Measurements from ENCODE around the gene FOSL1. TPM values are rescaled to one million over a fixed set of nuclear protein-coding genes. Genes with fewer than 3 reads are reported as not detected.

Gene FOSL1
- total RNA-seq, 8 experiments from 2014 or later = 0.33 to 8.8 (median 1.0) TPM

GRCh38 chr11:65917434-65918210 lies 17.4 kb upstream of the FOSL1 start:
- Histone ChIP-seq H3K4me1 (replicated peaks in 1 of 2) (peaks cover 17% of the 10 kb centered on the region in 2 donors), H3K4me3 (peak overlapping the region; percentile 89 to 97 (median 91)), H3K27ac (no peak overlapping the region)
- no peak for ATAC-seq (replicated peaks in 6 of 8)
- 40 to 94% (median 93%) methylated on average over 1 to 10 of the region's 35 CpGs; no CpG with 5 or more reads in 5 of the 10 experiments for WGBS, 10 experiments
- in situ Hi-C loops (cut with MboI; ENCODE audit: low pct_unique_long_range_greater_than_20kb in 2 of 9, low sequenced_read_pairs in 9 of 9, unreplicated experiment in 9 of 9) = no loop called here

DNA sequence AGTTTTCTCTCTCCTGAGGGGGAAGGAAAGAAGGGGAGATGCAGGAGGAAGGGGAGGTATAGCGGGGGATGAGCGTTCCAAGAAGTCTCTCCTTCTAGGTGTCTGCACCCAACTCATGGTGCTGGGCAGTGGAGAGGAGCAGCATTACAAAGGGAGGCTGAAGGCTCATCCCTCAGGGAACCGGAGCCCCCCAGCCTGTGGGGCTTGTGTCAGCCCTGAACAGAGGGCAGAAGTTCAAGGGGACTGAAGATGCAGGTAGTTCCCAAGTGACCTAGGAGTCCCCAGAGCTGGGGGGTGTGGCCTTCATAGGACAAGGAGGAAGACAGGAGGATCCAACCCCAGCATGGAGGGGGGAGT lies 16.9 kb upstream of the FOSL1 start:
- no peak for ATAC-seq (replicated peaks in 6 of 8)
- Histone ChIP-seq H3K27ac (no peak overlapping the region), H3K4me1 (replicated peaks in 1 of 2) (peaks cover 17% of the 10 kb centered on the region in 2 donors), H3K4me3 (no peak overlapping the region)
- in situ Hi-C loops (cut with MboI; ENCODE audit: low pct_unique_long_range_greater_than_20kb in 2 of 9, low sequenced_read_pairs in 9 of 9, unreplicated experiment in 9 of 9) = no loop called here
- WGBS, 10 experiments = no CpG with 5 or more reads among the region's 3 CpGs

- Histone ChIP-seq H3K4me1 (replicated peaks in 1 of 2) (peaks cover 17 to 23% of the 10 kb centered on the region in 2 donors), H3K27ac (no peak overlapping the region), H3K4me3 (no peak overlapping the region)
- no peak for ATAC-seq (replicated peaks in 6 of 8)
- in situ Hi-C loops (cut with MboI; ENCODE audit: low pct_unique_long_range_greater_than_20kb in 2 of 9, low sequenced_read_pairs in 9 of 9, unreplicated experiment in 9 of 9) = no loop called here
- 0 to 88% (median 57%) methylated on average over 1 to 6 of the region's 7 CpGs; no CpG with 5 or more reads in 4 of the 10 experiments for WGBS, 10 experiments
These were observed 16.2 kb upstream of the FOSL1 start for GRCh38 chr11:65916391-65916790.

GRCh38 chr11:65915821-65916251 lies 15.6 kb upstream of the FOSL1 start:
- peak in 7 of 8 experiments; percentile 23 to 48 (median 32) for ATAC-seq (replicated peaks in 6 of 8)
- Histone ChIP-seq H3K4me1 (replicated peaks in 1 of 2) (peaks cover 17 to 22% of the 10 kb centered on the region in 2 donors), H3K27ac (no peak overlapping the region), H3K4me3 (peak overlapping the region in 1 of 5 donors; percentile 13)
- WGBS, 10 experiments = 3 to 100% (median 39%) methylated on average over 1 to 7 of the region's 13 CpGs; no CpG with 5 or more reads in 6 of the 10 experiments
- in situ Hi-C loops (cut with MboI; ENCODE audit: low pct_unique_long_range_greater_than_20kb in 2 of 9, low sequenced_read_pairs in 9 of 9, unreplicated experiment in 9 of 9) = no loop called here

DNA sequence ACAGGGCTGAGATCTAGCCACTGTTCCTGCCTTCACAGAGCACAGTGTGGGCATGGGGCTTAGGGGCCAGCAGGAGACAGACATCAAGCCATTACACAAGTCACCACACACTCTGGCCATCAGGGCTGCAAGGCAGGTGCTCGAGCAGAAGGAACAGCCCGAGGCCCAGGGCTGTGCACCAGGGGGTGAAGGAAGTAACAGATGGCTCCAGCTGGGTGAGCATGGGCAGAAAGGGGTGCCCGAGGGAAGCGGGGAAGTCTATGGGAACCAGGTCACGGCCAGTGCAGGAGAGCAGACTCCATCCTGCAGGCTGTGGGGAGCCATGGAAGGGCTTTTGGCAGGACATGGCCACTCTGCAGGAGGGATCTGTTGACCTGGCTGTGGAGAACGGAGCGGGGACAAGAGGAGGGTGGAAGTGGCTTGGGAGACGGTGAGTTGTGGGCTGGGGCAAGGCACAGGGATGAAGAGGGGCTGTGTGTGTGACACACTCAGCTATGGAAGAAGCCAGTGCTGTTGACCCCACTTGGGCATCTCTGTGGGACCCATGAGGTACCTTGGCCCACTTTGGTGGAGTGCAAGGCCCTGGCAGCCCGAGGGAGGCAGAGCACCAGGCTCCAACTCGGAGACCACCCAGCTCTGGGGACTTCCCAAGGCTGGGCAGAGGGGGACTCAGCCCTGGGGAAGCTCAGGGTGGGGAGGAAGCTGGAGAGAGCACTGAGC lies 15.1 kb upstream of the FOSL1 start:
- ATAC-seq (replicated peaks in 6 of 8) = no peak
- 10 to 93% (median 83%) methylated on average over 2 to 8 of the region's 10 CpGs; no CpG with 5 or more reads in 6 of the 10 experiments for WGBS, 10 experiments
- in situ Hi-C loops (cut with MboI; ENCODE audit: low pct_unique_long_range_greater_than_20kb in 2 of 9, low sequenced_read_pairs in 9 of 9, unreplicated experiment in 9 of 9) = no loop called here
- Histone ChIP-seq H3K4me1 (replicated peaks in 1 of 2) (peaks cover 11 to 16% of the 10 kb centered on the region in 2 donors), H3K27ac (no peak overlapping the region), H3K4me3 (no peak overlapping the region)

GRCh38 chr11:65912845-65913244 lies 12.7 kb upstream of the FOSL1 start:
- H3K4me3 ChIP-seq = no peak overlapping the region
- ATAC-seq (replicated peaks in 6 of 8) = no peak
- WGBS, 10 experiments = 78 to 90% (median 88%) methylated on average over 1 to 3 of the region's 4 CpGs; no CpG with 5 or more reads in 7 of the 10 experiments
- no peak overlapping the region for H3K27ac ChIP-seq
- peaks cover 6 to 11% of the 10 kb centered on the region in 2 donors for H3K4me1 ChIP-seq (replicated peaks in 1 of 2)
- in situ Hi-C loops (cut with MboI; ENCODE audit: low pct_unique_long_range_greater_than_20kb in 2 of 9, low sequenced_read_pairs in 9 of 9, unreplicated experiment in 9 of 9) = no loop called here

GRCh38 chr11:65911682-65912568 lies 11.7 kb upstream of the FOSL1 start:
- in situ Hi-C loops (cut with MboI; ENCODE audit: low pct_unique_long_range_greater_than_20kb in 2 of 9, low sequenced_read_pairs in 9 of 9, unreplicated experiment in 9 of 9) = no loop called here
- ATAC-seq (replicated peaks in 6 of 8) = peak in 5 of 8 experiments; percentile 10 to 68 (median 16)
- Histone ChIP-seq H3K4me1 (replicated peaks in 1 of 2) (peaks cover 0 to 5% of the 10 kb centered on the region in 2 donors), H3K4me3 (no peak overlapping the region), H3K27ac (no peak overlapping the region)
- WGBS, 10 experiments = 4 to 100% (median 67%) methylated on average over 1 to 8 of the region's 14 CpGs; no CpG with 5 or more reads in 3 of the 10 experiments

DNA sequence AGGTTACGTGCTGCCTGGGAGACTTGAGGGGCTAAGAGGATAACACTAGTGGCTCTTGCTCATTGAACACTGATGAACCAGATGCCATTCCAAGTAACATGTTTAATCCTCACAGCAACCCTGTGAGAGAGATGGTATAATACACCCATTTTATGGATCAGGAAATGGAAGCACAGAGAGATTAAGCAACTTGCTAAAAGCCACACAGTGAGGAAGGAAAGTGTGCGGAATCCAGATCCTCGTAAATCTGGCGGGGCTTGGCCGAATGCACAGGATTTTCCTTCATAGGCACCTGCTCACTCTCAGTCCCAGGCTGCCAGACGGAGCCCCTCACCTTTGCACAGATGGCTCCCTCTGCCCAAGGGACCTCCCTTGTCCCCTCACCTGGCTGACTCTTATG lies 7.7 kb upstream of the FOSL1 start:
- Histone ChIP-seq H3K4me3 (no peak overlapping the region), H3K4me1 (replicated peaks in 1 of 2) (peaks cover 0 to 5% of the 10 kb centered on the region in 2 donors), H3K27ac (no peak overlapping the region)
- no peak for ATAC-seq (replicated peaks in 6 of 8)
- WGBS, 10 experiments = 80 to 96% (median 90%) methylated on average over 1 to 6 of the region's 6 CpGs; no CpG with 5 or more reads in 4 of the 10 experiments
- in situ Hi-C loops (cut with MboI; ENCODE audit: low pct_unique_long_range_greater_than_20kb in 2 of 9, low sequenced_read_pairs in 9 of 9, unreplicated experiment in 9 of 9) = no loop called here

DNA sequence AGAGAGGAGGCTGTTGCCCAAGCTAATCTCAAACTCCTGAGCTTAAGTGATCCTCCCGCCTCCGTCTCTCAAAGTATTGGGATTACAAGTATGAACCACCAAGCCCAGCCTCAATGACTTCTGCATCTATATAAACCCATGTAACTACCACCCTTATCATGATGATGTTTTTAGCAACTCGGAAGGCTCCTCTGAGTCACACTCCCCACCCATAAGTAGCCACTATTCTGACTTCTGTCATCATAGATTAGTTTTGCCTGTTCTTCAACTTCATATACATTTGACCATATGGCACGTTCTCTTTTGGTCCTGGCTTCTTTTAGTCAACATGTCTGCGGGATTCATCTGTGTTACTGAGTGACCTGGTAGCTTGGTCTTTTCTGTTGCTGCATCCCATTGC lies 6.4 kb upstream of the FOSL1 start:
- peak in 2 of 8 experiments; percentile 47 to 59 for ATAC-seq (replicated peaks in 6 of 8)
- 0 to 100% (median 60%) methylated on average over 1 to 3 of the region's 5 CpGs; no CpG with 5 or more reads in 1 of the 10 experiments for WGBS, 10 experiments
- no peak overlapping the region for H3K4me3 ChIP-seq
- peaks cover 0 to 1% of the 10 kb centered on the region in 2 donors for H3K4me1 ChIP-seq (replicated peaks in 1 of 2)
- in situ Hi-C loops (cut with MboI; ENCODE audit: low pct_unique_long_range_greater_than_20kb in 2 of 9, low sequenced_read_pairs in 9 of 9, unreplicated experiment in 9 of 9) = no loop called here
- H3K27ac ChIP-seq = no peak overlapping the region

- WGBS, 10 experiments = 56 to 100% (median 80%) methylated on average over 1 to 8 of the region's 8 CpGs; no CpG with 5 or more reads in 3 of the 10 experiments
- in situ Hi-C loops (cut with MboI; ENCODE audit: low pct_unique_long_range_greater_than_20kb in 2 of 9, low sequenced_read_pairs in 9 of 9, unreplicated experiment in 9 of 9) = no loop called here
- H3K4me1 ChIP-seq (replicated peaks in 1 of 2) = no peaks in the 10 kb centered on the region
- no peak for ATAC-seq (replicated peaks in 6 of 8)
- H3K27ac ChIP-seq = no peak overlapping the region
- no peak overlapping the region for H3K4me3 ChIP-seq
These were observed 3.5 kb upstream of the FOSL1 start for GRCh38 chr11:65903715-65904114.

DNA sequence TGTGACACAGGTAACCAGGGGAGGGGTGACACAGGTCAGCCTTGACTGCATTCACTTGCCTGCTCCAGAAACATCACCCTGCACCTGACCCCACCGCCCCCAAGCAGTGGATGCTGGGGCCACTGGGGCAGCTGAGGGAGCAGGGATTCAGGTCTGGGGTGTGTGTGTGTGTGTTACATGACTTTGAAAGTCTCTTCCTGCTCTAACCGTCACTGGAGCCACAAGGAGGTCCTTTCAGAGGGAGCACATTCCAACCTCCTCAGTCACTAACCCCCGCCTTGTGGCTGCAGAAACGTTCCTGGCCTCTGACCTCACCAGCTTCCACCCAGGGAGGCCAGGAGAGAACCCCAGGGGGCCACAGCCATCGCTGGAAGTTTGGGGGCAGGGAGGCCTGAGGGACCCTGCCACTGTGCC lies 2.9 kb upstream of the FOSL1 start:
- Histone ChIP-seq H3K4me3 (no peak overlapping the region), H3K4me1 (replicated peaks in 1 of 2) (no peaks in the 10 kb centered on the region), H3K27ac (no peak overlapping the region)
- WGBS, 10 experiments = 0 to 20% (median 0%) methylated on average over 1 to 3 of the region's 5 CpGs; no CpG with 5 or more reads in 6 of the 10 experiments
- peak in 1 of 8 experiments; percentile 2 for ATAC-seq (replicated peaks in 6 of 8)
- in situ Hi-C loops (cut with MboI; ENCODE audit: low pct_unique_long_range_greater_than_20kb in 2 of 9, low sequenced_read_pairs in 9 of 9, unreplicated experiment in 9 of 9) = no loop called here

GRCh38 chr11:65900899-65901180 lies 652 bp upstream of the FOSL1 start:
- H3K27ac ChIP-seq = no peak overlapping the region
- H3K4me3 ChIP-seq = peak overlapping the region in 1 of 5 donors; percentile 31
- H3K4me1 ChIP-seq (replicated peaks in 1 of 2) = no peaks in the 10 kb centered on the region
- ATAC-seq (replicated peaks in 6 of 8) = no peak
- 29 to 100% (median 71%) methylated on average over 1 to 11 of the region's 11 CpGs; no CpG with 5 or more reads in 2 of the 10 experiments for WGBS, 10 experiments
- in situ Hi-C loops (cut with MboI; ENCODE audit: low pct_unique_long_range_greater_than_20kb in 2 of 9, low sequenced_read_pairs in 9 of 9, unreplicated experiment in 9 of 9) = no loop called here

Measured in motor neuron (in vitro differentiated cells).